OCI-LY1 (cell line): Measurements from ENCODE around the gene ATXN7L1.

Experiments
- H2AFZ ChIP-seq: fragments of 200-600 bp; sonication (generic), shearing (Covaris generic); 2 replicates; pipeline ENCODE4 v1.6.0; 2014; ENCODE audit warnings: antibody characterized with exemption, mild to moderate bottlenecking, low read length
- H3F3A ChIP-seq: fragments of 200-600 bp; sonication (generic), shearing (Covaris generic); 2 replicates; pipeline ENCODE4 v1.6.0; 2014; ENCODE audit warnings: mild to moderate bottlenecking, antibody characterized with exemption, low read length, moderate library complexity; ENCODE audit not compliant: insufficient read depth
- H3K27ac ChIP-seq: fragments of 200-600 bp; sonication (generic); 2 replicates; pipeline ENCODE4 v1.5.1; 2014; ENCODE audit warnings: low read length, mixed run types, mild to moderate bottlenecking, low read depth; ENCODE audit not compliant: poor library complexity, severe bottlenecking
- H3K27me3 ChIP-seq: fragments of 200-600 bp; sonication (generic); 2 replicates; pipeline ENCODE4 v1.6.0; 2014; ENCODE audit warnings: antibody characterized with exemption, mild to moderate bottlenecking, low read length, moderate library complexity; ENCODE audit not compliant: insufficient read depth
- H3K36me3 ChIP-seq: fragments of 200-600 bp; sonication (generic); 2 replicates; pipeline ENCODE4 v1.6.1; 2014; ENCODE audit warnings: mild to moderate bottlenecking, antibody characterized with exemption, low read length, moderate library complexity, mixed read lengths; ENCODE audit not compliant: insufficient read depth
- H3K4me1 ChIP-seq: fragments of 200-600 bp; sonication (generic); 2 replicates; pipeline ENCODE4 v1.5.1; 2014; ENCODE audit warnings: mild to moderate bottlenecking, low read length, moderate library complexity; ENCODE audit not compliant: insufficient read depth, severe bottlenecking
- H3K4me2 ChIP-seq: fragments of 200-600 bp; sonication (generic), shearing (Covaris generic); 2 replicates; pipeline ENCODE4 v1.6.1; 2014; ENCODE audit warnings: low read length
- H3K4me3 ChIP-seq: fragments of 200-600 bp; sonication (generic); 2 replicates; pipeline ENCODE4 v1.5.1; 2014; ENCODE audit warnings: low read length, low read depth, mild to moderate bottlenecking, mixed read lengths; ENCODE audit not compliant: poor library complexity, severe bottlenecking
- H3K79me2 ChIP-seq: fragments of 200-600 bp; shearing (Covaris generic); 2 replicates; pipeline ENCODE4 v1.6.1; 2016; ENCODE audit warnings: mixed run types, low read length, mixed read lengths; ENCODE audit not compliant: insufficient read depth
- H3K9ac ChIP-seq: fragments of 200-600 bp; sonication (generic), shearing (Covaris generic); 2 replicates; pipeline ENCODE4 v1.6.1; 2014; ENCODE audit warnings: mild to moderate bottlenecking, low read length, mixed read lengths
- H3K9me2 ChIP-seq: fragments of 200-600 bp; sonication (generic), shearing (Covaris generic); 2 replicates; pipeline ENCODE4 v1.6.1; 2014; ENCODE audit warnings: low read depth, mild to moderate bottlenecking, low read length, mixed read lengths
- H3K9me3 ChIP-seq: fragments of 200-600 bp; shearing (Covaris generic); 2 replicates; pipeline ENCODE4 v1.6.1; 2014; ENCODE audit warnings: low read length, mixed read lengths
- H4K20me1 ChIP-seq: fragments of 200-600 bp; sonication (generic), shearing (Covaris generic); 2 replicates; pipeline ENCODE4 v1.6.0; 2016; ENCODE audit warnings: mild to moderate bottlenecking, low read length; ENCODE audit not compliant: insufficient read depth
- CTCF ChIP-seq: fragments of 200-600 bp; sonication (generic), shearing (Covaris generic); IDR thresholded peaks from 2 replicates; pipeline ENCODE4 v1.5.1; 2017; ENCODE audit warnings: mild to moderate bottlenecking, antibody characterized with exemption, low read length, moderate library complexity, mixed read lengths
- EZH2 ChIP-seq: fragments of 200-600 bp; sonication (generic), shearing (Covaris generic); IDR thresholded peaks from 2 replicates; pipeline ENCODE4 v1.8.0; 2017; ENCODE audit warnings: borderline replicate concordance, mixed run types, mild to moderate bottlenecking, antibody characterized with exemption, low read length, moderate library complexity, mixed read lengths

Gene ATXN7L1

GRCh38 chr7:105839266-105839665 is 37.1 kb downstream of the ATXN7L1 start:
- no peaks in the 10 kb centered on the region for H3K9me3 ChIP-seq
- H2AFZ ChIP-seq, result no peak overlapping the region
- no peaks in the 10 kb centered on the region for H3K79me2 ChIP-seq
- TF ChIP-seq EZH2, result no peak
- no peak for TF ChIP-seq CTCF
- H3K4me1 ChIP-seq, result no peaks in the 10 kb centered on the region
- no peaks in the 10 kb centered on the region for H3F3A ChIP-seq
- no peak overlapping the region for H3K4me2 ChIP-seq
- no peaks in the 10 kb centered on the region for H3K36me3 ChIP-seq
- no peaks in the 10 kb centered on the region for H4K20me1 ChIP-seq
- H3K9ac ChIP-seq, result no peak overlapping the region
- no peak overlapping the region for H3K27ac ChIP-seq
- peaks cover 5% of the 10 kb centered on the region; the same call in 1 of the 2 replicates for H3K27me3 ChIP-seq
- no peak overlapping the region for H3K4me3 ChIP-seq
- H3K9me2 ChIP-seq, result no peaks in the 10 kb centered on the region

- Histone ChIP-seq H3K9me3 (no peaks in the 10 kb centered on the region), H3K27ac (no peak overlapping the region), H4K20me1 (no peaks in the 10 kb centered on the region), H3K4me2 (no peak overlapping the region), H3K27me3 (peaks cover 5% of the 10 kb centered on the region; the same call in 1 of the 2 replicates), H3K9ac (no peak overlapping the region), H3K4me3 (no peak overlapping the region), H2AFZ (no peak overlapping the region), H3K79me2 (no peaks in the 10 kb centered on the region), H3K4me1 (no peaks in the 10 kb centered on the region), H3F3A (no peaks in the 10 kb centered on the region), H3K9me2 (no peaks in the 10 kb centered on the region), H3K36me3 (no peaks in the 10 kb centered on the region)
- TF ChIP-seq EZH2 (no peak), CTCF (no peak)
Observed at GRCh38 chr7:105838627-105839231, 37.7 kb downstream of the ATXN7L1 start.

- H4K20me1 ChIP-seq, result no peaks in the 10 kb centered on the region
- no peak overlapping the region for H3K4me3 ChIP-seq
- no peaks in the 10 kb centered on the region for H3F3A ChIP-seq
- no peaks in the 10 kb centered on the region for H3K4me1 ChIP-seq
- no peak overlapping the region for H3K9ac ChIP-seq
- no peak for TF ChIP-seq CTCF
- no peak for TF ChIP-seq EZH2
- H3K9me2 ChIP-seq, result no peaks in the 10 kb centered on the region
- no peaks in the 10 kb centered on the region for H3K36me3 ChIP-seq
- no peak overlapping the region for H2AFZ ChIP-seq
- H3K9me3 ChIP-seq, result no peaks in the 10 kb centered on the region
- H3K79me2 ChIP-seq, result no peaks in the 10 kb centered on the region
- H3K27me3 ChIP-seq, result peaks cover 5% of the 10 kb centered on the region; the same call in 1 of the 2 replicates
- no peak overlapping the region for H3K4me2 ChIP-seq
- no peak overlapping the region for H3K27ac ChIP-seq
Observed at GRCh38 chr7:105837765-105838626, 38.4 kb downstream of the ATXN7L1 start.
